ENCODE results near the gene ORAI1.

- TF ChIP-seq CTCF (conservative IDR thresholded peaks at IDR 0.05; ENCODE audit: low read depth, low read length) = no peak
- TF ChIP-seq EZH2 (IDR thresholded peaks at IDR 0.05; ENCODE audit: low read length, unreplicated experiment) = no peak
- no peak for TF ChIP-seq EZH2phosphoT487 (IDR thresholded peaks at IDR 0.05; ENCODE audit: borderline replicate concordance, low read length)
Observed at GRCh38 chr12:121590476-121591143, 35.7 kb upstream of the ORAI1 start.

Measured in PC-3 (cell line).